Measurements from ENCODE around the gene JARID2. TPM values are rescaled to one million over a fixed set of nuclear protein-coding genes. Genes with fewer than 3 reads are reported as not detected.

JARID2 gene
- total RNA-seq, 2 experiments from 2014 or later = 19.0 to 19.5 TPM

DNA sequence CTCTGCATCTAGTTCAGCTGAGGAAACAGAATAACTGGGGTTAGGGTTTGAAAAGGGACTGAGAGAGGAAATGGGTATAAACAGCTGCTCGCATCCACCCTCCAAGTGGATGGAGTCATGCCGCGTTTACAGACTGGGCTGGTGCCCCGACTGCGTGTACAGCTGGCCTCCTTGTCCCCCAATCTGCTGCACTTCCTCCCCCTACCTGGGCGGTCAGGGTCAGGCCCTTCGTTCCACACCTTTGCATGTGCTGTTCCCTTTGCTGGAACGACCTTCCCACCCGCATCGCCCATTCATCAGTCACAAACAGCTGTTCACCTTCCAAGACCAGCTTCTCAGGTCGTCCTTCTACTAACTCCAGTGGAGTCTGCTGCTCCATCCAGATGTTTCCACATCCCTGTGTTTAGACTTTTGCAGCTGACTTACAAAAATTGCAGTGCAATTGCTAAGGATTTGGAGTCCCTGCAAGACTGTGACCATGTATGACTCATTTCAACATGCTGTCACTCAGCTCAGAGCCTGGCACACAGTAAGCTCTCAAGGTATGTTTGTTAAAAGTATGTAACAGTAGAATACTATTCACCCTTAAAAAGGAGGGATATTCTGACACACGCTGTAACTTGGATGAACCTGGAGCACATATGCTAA lies 287.6 kb downstream of the JARID2 start:
- ChIA-PET POLR2A (interaction anchor here (0.6 to 1.0 kb wide), 4 partner anchors 11 to 1003 kb away, joined by 3 read pairs; no protein-coding TSS in a partner anchor), CTCF (ENCODE audit: unreplicated experiment) (no interaction called here)
- no peak for DNase-seq (ENCODE audit: low spot score)
- intact Hi-C loops (cut with micrococcal nuclease; ENCODE audit: unreplicated experiment) = no loop called here
- Histone ChIP-seq H3K36me3 (ENCODE audit: insufficient read depth, low read length) (0 out of 2 replicates have a peak, but pooled peaks cover 2% of the 10 kb centered on the region), H2AFZ (ENCODE audit: low read length) (no peak overlapping the region), H3K4me2 (ENCODE audit: low read length) (no peak overlapping the region), H3K79me2 (ENCODE audit: insufficient read depth, low read depth, low read length) (no peaks in the 10 kb centered on the region), H3K27ac (ENCODE audit: low read depth, low read length, poor library complexity, severe bottlenecking) (no peak overlapping the region), H3K4me1 (ENCODE audit: insufficient read depth, low read length, poor library complexity, severe bottlenecking) (no peaks in the 10 kb centered on the region), H3K4me3 (ENCODE audit: low read depth, low read length, poor library complexity, severe bottlenecking) (no peak overlapping the region), H4K20me1 (ENCODE audit: insufficient read depth, low read length) (no peaks in the 10 kb centered on the region), H3K9me2 (ENCODE audit: insufficient read depth, low read length) (no peaks in the 10 kb centered on the region), H3K9me3 (ENCODE audit: low read length) (no peaks in the 10 kb centered on the region)
- no peak for TF ChIP-seq EZH2phosphoT487 (IDR thresholded peaks at IDR 0.05; ENCODE audit: borderline replicate concordance, low read depth, low read length)
- TF ChIP-seq CTCF (conservative IDR thresholded peaks at IDR 0.05; ENCODE audit: low read length) = no peak
- BruUV-seq (replicated peaks) = no TSS peak

DNA sequence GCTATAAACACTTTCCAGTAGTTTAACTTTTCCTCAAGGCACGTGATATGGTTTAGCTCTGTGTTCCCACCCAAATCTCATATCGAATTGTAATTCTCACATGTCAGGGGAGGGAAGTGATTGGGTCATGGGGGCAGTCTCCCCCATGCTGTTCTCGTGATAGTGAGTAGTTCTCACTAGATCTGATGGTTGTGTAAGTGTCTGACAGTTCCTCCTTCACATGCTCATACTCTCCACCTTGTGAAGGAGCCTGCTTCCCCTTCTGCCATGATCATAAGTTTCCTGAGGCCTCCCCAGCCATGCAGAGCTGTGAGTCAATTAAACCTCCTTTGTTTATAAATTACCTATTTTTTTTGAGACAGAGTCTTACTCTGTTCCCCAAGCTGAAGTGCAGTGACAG lies 289.1 kb downstream of the JARID2 start:
- Histone ChIP-seq H3K79me2 (ENCODE audit: insufficient read depth, low read depth, low read length) (no peaks in the 10 kb centered on the region), H3K4me2 (ENCODE audit: low read length) (no peak overlapping the region), H3K36me3 (ENCODE audit: insufficient read depth, low read length) (no peaks in the 10 kb centered on the region), H3K9me2 (ENCODE audit: insufficient read depth, low read length) (no peaks in the 10 kb centered on the region), H3K9me3 (ENCODE audit: low read length) (no peaks in the 10 kb centered on the region), H4K20me1 (ENCODE audit: insufficient read depth, low read length) (no peaks in the 10 kb centered on the region), H3K4me1 (ENCODE audit: insufficient read depth, low read length, poor library complexity, severe bottlenecking) (no peaks in the 10 kb centered on the region), H3K27ac (ENCODE audit: low read depth, low read length, poor library complexity, severe bottlenecking) (no peak overlapping the region), H2AFZ (ENCODE audit: low read length) (no peak overlapping the region), H3K4me3 (ENCODE audit: low read depth, low read length, poor library complexity, severe bottlenecking) (no peak overlapping the region)
- TF ChIP-seq CTCF (conservative IDR thresholded peaks at IDR 0.05; ENCODE audit: low read length) = no peak
- TF ChIP-seq EZH2phosphoT487 (IDR thresholded peaks at IDR 0.05; ENCODE audit: borderline replicate concordance, low read depth, low read length) = no peak
- CTCF ChIA-PET (ENCODE audit: unreplicated experiment) = no interaction called here
- DNase-seq (ENCODE audit: low spot score) = no peak
- BruUV-seq (replicated peaks) = no TSS peak
- POLR2A ChIA-PET = interaction anchor here (0.7 kb wide), 1 partner anchor 568 kb away, joined by 3 read pairs; no protein-coding TSS in a partner anchor
- intact Hi-C loops (cut with micrococcal nuclease; ENCODE audit: unreplicated experiment) = no loop called here

- H3K4me3 ChIP-seq (ENCODE audit: low read depth, low read length, poor library complexity, severe bottlenecking) = no peak overlapping the region
- H2AFZ ChIP-seq (ENCODE audit: low read length) = no peak overlapping the region
- ChIA-PET CTCF (ENCODE audit: unreplicated experiment) (no interaction called here), POLR2A (interaction anchor here (0.7 kb wide), 1 partner anchor 568 kb away, joined by 3 read pairs; no protein-coding TSS in a partner anchor)
- H3K79me2 ChIP-seq (ENCODE audit: insufficient read depth, low read depth, low read length) = no peaks in the 10 kb centered on the region
- H3K4me1 ChIP-seq (ENCODE audit: insufficient read depth, low read length, poor library complexity, severe bottlenecking) = no peaks in the 10 kb centered on the region
- no peaks in the 10 kb centered on the region for H4K20me1 ChIP-seq (ENCODE audit: insufficient read depth, low read length)
- no peak overlapping the region for H3K4me2 ChIP-seq (ENCODE audit: low read length)
- no peaks in the 10 kb centered on the region for H3K9me2 ChIP-seq (ENCODE audit: insufficient read depth, low read length)
- no peak for DNase-seq (ENCODE audit: low spot score)
- no peaks in the 10 kb centered on the region for H3K9me3 ChIP-seq (ENCODE audit: low read length)
- no peak for TF ChIP-seq EZH2phosphoT487 (IDR thresholded peaks at IDR 0.05; ENCODE audit: borderline replicate concordance, low read depth, low read length)
- no peak for TF ChIP-seq CTCF (conservative IDR thresholded peaks at IDR 0.05; ENCODE audit: low read length)
- H3K27ac ChIP-seq (ENCODE audit: low read depth, low read length, poor library complexity, severe bottlenecking) = no peak overlapping the region
- intact Hi-C loops (cut with micrococcal nuclease; ENCODE audit: unreplicated experiment) = no loop called here
- no peaks in the 10 kb centered on the region for H3K36me3 ChIP-seq (ENCODE audit: insufficient read depth, low read length)
- BruUV-seq (replicated peaks) = no TSS peak
These were observed 289.8 kb downstream of the JARID2 start for GRCh38 chr6:15535495-15536197.
